ENCODE results near the gene FGGY.
"Not testable (repeated sequence)": the region's sequence is repeated elsewhere in the genome, so short reads cannot be mapped to it uniquely, and the experiment has no call there.

FGGY gene

GRCh38 chr1:59486615-59487014 is 189.7 kb downstream of the FGGY start:
- no peak for DNase-seq

GRCh38 chr1:59487335-59488031 is 190.6 kb downstream of the FGGY start:
- DNase-seq, result no peak

GRCh38 chr1:59492500-59492899 is 195.6 kb downstream of the FGGY start:
- no peak for DNase-seq

- DNase-seq, result no peak
Measured at GRCh38 chr1:59494145-59494833, 197.4 kb downstream of the FGGY start.

- not testable (repeated sequence) for DNase-seq
Measured at GRCh38 chr1:59496156-59496555, 199.3 kb downstream of the FGGY start.

- no peak for DNase-seq
Measured at GRCh38 chr1:59497616-59498015, 200.7 kb downstream of the FGGY start.

GRCh38 chr1:59498640-59499039 is 201.7 kb downstream of the FGGY start:
- no peak for DNase-seq

GRCh38 chr1:59499273-59499942 is 202.5 kb downstream of the FGGY start:
- no peak for DNase-seq

GRCh38 chr1:59499943-59500569 is 203.2 kb downstream of the FGGY start:
- no peak for DNase-seq

- DNase-seq, result no peak
Measured at GRCh38 chr1:59500950-59501742, 204.3 kb downstream of the FGGY start.

- DNase-seq, result no peak
Measured at GRCh38 chr1:59502009-59502691, 205.3 kb downstream of the FGGY start.

- DNase-seq, result no peak
Measured at GRCh38 chr1:59504276-59504675, 207.4 kb downstream of the FGGY start.

GRCh38 chr1:59505596-59506028 is 208.7 kb downstream of the FGGY start:
- DNase-seq, result no peak

GRCh38 chr1:59506952-59507351 is 210.1 kb downstream of the FGGY start:
- no peak for DNase-seq

GRCh38 chr1:59509341-59509875 is 212.5 kb downstream of the FGGY start:
- no peak for DNase-seq

- no peak for DNase-seq
Measured at GRCh38 chr1:59510249-59510648, 213.4 kb downstream of the FGGY start.

GRCh38 chr1:59511476-59512465 is 214.9 kb downstream of the FGGY start:
- no peak for DNase-seq

- DNase-seq, result no peak
Measured at GRCh38 chr1:59512702-59513101, 215.8 kb downstream of the FGGY start.

- DNase-seq, result no peak
Measured at GRCh38 chr1:59514061-59514909, 217.4 kb downstream of the FGGY start.
